Transverse colon (tissue), 4 donors: ENCODE results near the gene CPNE7. TPM values are rescaled to one million over a fixed set of nuclear protein-coding genes. Genes with fewer than 3 reads are reported as not detected.

Experiments used
- DNase-seq: peaks from one replicate; pipeline ENCODE4 v3.0.0-alpha.2; 2019
- H3K27ac ChIP-seq, 4 donors: fragments of 200-600 bp; sonication (generic); 2 replicates each; pipeline ENCODE4 v1.5.1; 2016 to 2018; ENCODE audit warnings: inconsistent platforms in 4 of 4
- H3K27me3 ChIP-seq: fragments of 200-600 bp; sonication (generic); 2 replicates; pipeline ENCODE4 v1.5.1; 2017; ENCODE audit warnings: inconsistent platforms
- H3K36me3 ChIP-seq, 4 donors: fragments of 200-600 bp; sonication (generic); 2 replicates each; pipeline ENCODE4 v1.5.1; 2017 to 2019; ENCODE audit warnings: inconsistent platforms in 4 of 4
- H3K4me1 ChIP-seq, 4 donors: fragments of 200-600 bp; sonication (generic); 2 replicates each; pipeline ENCODE4 v1.5.1; 2017 to 2020; ENCODE audit warnings: inconsistent platforms in 4 of 4
- H3K4me3 ChIP-seq, 4 donors: fragments of 200-600 bp; sonication (generic); 1 replicate in 1 of 4; 2 replicates in 3 of 4; pipeline versions ENCODE4 v1.5.1 to v1.6.1; 2017 to 2019; ENCODE audit warnings: inconsistent platforms in 4 of 4
- H3K9me3 ChIP-seq, 2 donors: fragments of 200-600 bp; sonication (generic); 2 replicates each; pipeline ENCODE4 v1.5.1; 2017 to 2019; ENCODE audit warnings: inconsistent platforms in 2 of 2
- CTCF ChIP-seq, 5 experiments: fragments of 200-600 bp in 3 of 5; fragments of 450-650 bp in 2 of 5; sonication (generic) in 3 of 5; IDR thresholded peaks; 1 replicate in 2 of 5; 2 replicates in 3 of 5; pipeline ENCODE4 v1.5.1; 2016 to 2017; ENCODE audit warnings: antibody characterized with exemption in 5 of 5, inconsistent platforms in 3 of 5, mild to moderate bottlenecking in 2 of 5, moderate library complexity in 1 of 5
- EP300 ChIP-seq: sonication (generic); formaldehyde crosslinking; IDR thresholded peaks from one replicate; pipeline ENCODE4 v1.6.1; 2017; ENCODE audit warnings: antibody characterized with exemption, low read depth
- POLR2A ChIP-seq: fragments of 450-650 bp; IDR thresholded peaks from one replicate; pipeline ENCODE4 v1.6.1; 2016; ENCODE audit warnings: antibody characterized with exemption, mild to moderate bottlenecking, moderate library complexity
- POLR2AphosphoS5 ChIP-seq, 3 donors: sonication (generic); formaldehyde crosslinking; IDR thresholded peaks; one replicate each; pipeline ENCODE4 v1.6.1; 2016; ENCODE audit warnings: antibody characterized with exemption in 3 of 3
- WGBS, 2 donors: methylation state at CpG; one replicate each; pipeline ENCODE4 v1.1.5; 2018; ENCODE audit warnings: low coverage in 1 of 2; 5-methylcytosine and 5-hydroxymethylcytosine counted together
- in situ Hi-C, 4 donors: fragments of 200-750 bp; cut with MboI; loops; one replicate each; pipeline versions ENCODE4 v1.15.0 to v1.15.1; 2017; ENCODE audit warnings: low sequenced_read_pairs in 3 of 4, low pct_ligation_motif_present in 1 of 4, low pct_unique_long_range_greater_than_20kb in 1 of 4
- intact Hi-C: fragments of 100-400 bp; cut with DNase I; formaldehyde crosslinking; loops from one replicate; pipeline ENCODE4 v1.15.1; 2023; ENCODE audit warnings: low total_unique reads
- total RNA-seq, 4 donors: library from RNA; depleted of rRNA; stranded (reverse); fragments of >200 nt; gene quantifications; one replicate each; pipeline ENCODE4 v1.1.0, GENCODE V29; 2016

The CPNE7 gene
- total RNA-seq, 4 donors from 2014 or later = 0.41 to 5.0 (median 0.79) TPM; not detected in 1

GRCh38 chr16:89561884-89562599 lies 13.5 kb upstream of the CPNE7 start:
- H3K27ac ChIP-seq = peak overlapping the region; percentile 95 to 99 (median 98)
- peak overlapping the region; percentile 47 to 93 (median 66) for H3K4me3 ChIP-seq
- no peak for TF ChIP-seq POLR2A
- TF ChIP-seq POLR2AphosphoS5 (IDR thresholded peaks at IDR 0.05) = no peak
- TF ChIP-seq EP300 = no peak
- TF ChIP-seq CTCF (IDR thresholded peaks at IDR 0.05) = no peak
- intact Hi-C loops (no loop called here), in situ Hi-C loops (no loop called here)
- 36 to 49% methylated on average over 13 to 23 of the region's 23 CpGs for WGBS, 2 donors
- DNase-seq = peak; percentile 58
- H3K36me3 ChIP-seq = peaks cover 0 to 23% (median 12%) of the 10 kb centered on the region in 4 donors
- peaks cover 37 to 71% (median 54%) of the 10 kb centered on the region in 4 donors for H3K4me1 ChIP-seq
- H3K9me3 ChIP-seq = no peaks in the 10 kb centered on the region
- no peaks in the 10 kb centered on the region for H3K27me3 ChIP-seq

GRCh38 chr16:89562939-89563338 lies 12.6 kb upstream of the CPNE7 start:
- Histone ChIP-seq H3K27ac (peak overlapping the region in 1 of 4 donors; percentile 99), H3K27me3 (no peaks in the 10 kb centered on the region), H3K36me3 (peaks cover 0 to 23% (median 12%) of the 10 kb centered on the region in 4 donors), H3K4me1 (peaks cover 37 to 66% (median 54%) of the 10 kb centered on the region in 4 donors), H3K4me3 (no peak overlapping the region), H3K9me3 (no peaks in the 10 kb centered on the region)
- no peak for TF ChIP-seq EP300
- TF ChIP-seq CTCF (IDR thresholded peaks at IDR 0.05) = no peak
- no peak for TF ChIP-seq POLR2A
- TF ChIP-seq POLR2AphosphoS5 (IDR thresholded peaks at IDR 0.05) = no peak
- in situ Hi-C loops = no loop called here
- intact Hi-C loops = no loop called here
- DNase-seq = no peak
- WGBS, 2 donors = 73% methylated on average over 12 of the region's 12 CpGs; no CpG with 5 or more reads in 1 of the 2 donors

- H3K4me1 ChIP-seq = peaks cover 37 to 65% (median 52%) of the 10 kb centered on the region in 4 donors
- TF ChIP-seq EP300 (no peak), POLR2AphosphoS5 (IDR thresholded peaks at IDR 0.05) (no peak), POLR2A (no peak), CTCF (IDR thresholded peaks at IDR 0.05) (no peak)
- H3K4me3 ChIP-seq = no peak overlapping the region
- in situ Hi-C loops = no loop called here
- WGBS, 2 donors = 48% methylated on average over 12 of the region's 12 CpGs; no CpG with 5 or more reads in 1 of the 2 donors
- H3K36me3 ChIP-seq = peaks cover 0 to 23% (median 12%) of the 10 kb centered on the region in 4 donors
- H3K27me3 ChIP-seq = peaks cover under 1% of the 10 kb centered on the region
- intact Hi-C loops = no loop called here
- no peak for DNase-seq
- H3K9me3 ChIP-seq = no peaks in the 10 kb centered on the region
- H3K27ac ChIP-seq = peak overlapping the region in 1 of 4 donors; percentile 65
These were observed 11.7 kb upstream of the CPNE7 start for GRCh38 chr16:89563639-89564392.
